GM11168 (cell line): Measurements from ENCODE around the gene CPPED1.
"Not testable (repeated sequence)": the region's sequence is repeated elsewhere in the genome, so short reads cannot be mapped to it uniquely, and the experiment has no call there.

Experiments
- in situ Hi-C: fragments of 300-500 bp; cut with MboI; formaldehyde crosslinking; loops from one replicate; pipeline ENCODE4 v1.12.0; 2022; ENCODE audit warnings: low sequenced_read_pairs; ENCODE audit not compliant: unreplicated experiment

Gene CPPED1

GRCh38 chr16:12773221-12773620, 30.5 kb downstream of the CPPED1 start:
- in situ Hi-C loops = no loop called here

DNA sequence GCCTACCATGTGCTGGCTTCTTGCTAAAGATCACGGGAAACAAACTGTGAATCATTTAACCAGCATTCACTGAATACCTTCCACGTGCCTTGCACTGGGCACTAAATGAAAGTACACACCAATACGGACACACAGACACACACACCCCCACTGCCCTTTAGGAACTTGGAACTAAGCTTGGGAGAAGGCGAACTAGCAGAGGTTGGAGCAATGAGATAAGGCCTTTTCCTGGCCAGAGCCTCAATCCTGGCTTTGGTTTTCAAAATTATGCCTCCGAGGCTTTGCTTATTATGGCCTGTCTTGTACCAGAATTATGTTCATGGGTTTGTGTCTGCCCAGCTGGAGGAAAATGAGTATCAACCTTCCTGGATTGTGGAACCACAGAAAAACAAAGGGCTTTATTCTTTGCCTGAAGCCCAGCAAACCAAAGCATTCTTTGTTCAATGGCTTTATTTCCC, 32.3 kb downstream of the CPPED1 start:
- in situ Hi-C loops = no loop called here

DNA sequence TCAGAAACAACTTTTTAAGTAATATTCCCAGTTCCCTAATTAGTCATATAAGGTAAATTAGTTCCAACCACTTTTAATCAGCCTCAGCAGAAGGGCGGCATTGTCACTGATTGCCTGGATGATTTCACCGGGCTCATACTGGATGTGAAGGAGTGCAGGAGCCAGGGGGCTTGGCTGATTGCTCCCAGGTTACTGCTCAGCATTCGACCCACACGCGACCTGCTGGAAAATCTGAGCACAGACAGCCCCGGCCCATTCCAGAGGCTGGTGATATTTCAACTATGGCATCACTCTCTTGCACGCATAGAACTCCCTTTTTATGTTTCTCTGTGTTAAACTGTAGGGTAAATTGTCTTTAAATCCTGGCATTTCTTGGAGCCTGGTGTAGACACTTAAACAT, 34.2 kb downstream of the CPPED1 start:
- in situ Hi-C loops = no loop called here

- in situ Hi-C loops = no loop called here
Measured at GRCh38 chr16:12767897-12768296, 35.8 kb downstream of the CPPED1 start.

DNA sequence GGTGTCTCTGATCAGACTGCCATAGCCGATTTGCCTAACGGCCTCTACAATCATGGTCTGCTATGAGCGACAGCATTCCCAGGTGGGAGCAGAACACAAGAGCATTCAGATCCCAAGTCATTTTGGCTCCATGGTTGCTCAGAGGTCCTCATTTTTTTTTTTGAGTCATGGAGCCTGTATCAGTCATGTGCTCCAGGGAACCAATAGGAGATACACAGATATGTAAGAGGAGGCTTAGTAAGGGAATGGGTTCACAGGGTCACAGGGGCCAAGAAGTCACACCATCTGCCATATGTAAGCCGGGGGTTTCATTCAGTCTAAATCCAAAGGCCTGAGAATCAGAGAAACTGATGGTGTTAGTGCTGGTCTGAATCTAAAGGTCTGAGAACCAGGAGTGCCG, 36.8 kb downstream of the CPPED1 start:
- in situ Hi-C loops = no loop called here

GRCh38 chr16:12766208-12766607, 37.5 kb downstream of the CPPED1 start:
- in situ Hi-C loops = not testable (repeated sequence)

- in situ Hi-C loops = no loop called here
Measured at GRCh38 chr16:12764813-12765488, 38.7 kb downstream of the CPPED1 start.

DNA sequence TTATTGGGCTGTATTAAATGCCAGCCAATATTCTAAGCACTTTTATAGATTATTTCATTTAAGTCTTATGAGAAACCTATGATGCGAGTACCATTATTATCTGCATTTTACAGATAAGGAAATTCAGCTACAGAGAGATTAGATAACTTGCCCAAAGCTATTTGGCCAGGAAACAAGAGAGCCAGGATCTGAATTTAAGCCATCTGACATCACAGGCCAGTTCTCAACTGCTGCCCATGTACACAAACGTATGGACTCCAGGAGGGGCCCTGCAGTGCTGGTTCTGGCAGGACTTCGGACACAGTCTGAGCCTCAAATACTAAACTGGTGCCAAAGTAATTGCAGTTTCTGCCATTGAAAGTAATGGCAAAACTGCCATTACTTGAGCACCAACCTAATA, 40.2 kb downstream of the CPPED1 start:
- in situ Hi-C loops = no loop called here

DNA sequence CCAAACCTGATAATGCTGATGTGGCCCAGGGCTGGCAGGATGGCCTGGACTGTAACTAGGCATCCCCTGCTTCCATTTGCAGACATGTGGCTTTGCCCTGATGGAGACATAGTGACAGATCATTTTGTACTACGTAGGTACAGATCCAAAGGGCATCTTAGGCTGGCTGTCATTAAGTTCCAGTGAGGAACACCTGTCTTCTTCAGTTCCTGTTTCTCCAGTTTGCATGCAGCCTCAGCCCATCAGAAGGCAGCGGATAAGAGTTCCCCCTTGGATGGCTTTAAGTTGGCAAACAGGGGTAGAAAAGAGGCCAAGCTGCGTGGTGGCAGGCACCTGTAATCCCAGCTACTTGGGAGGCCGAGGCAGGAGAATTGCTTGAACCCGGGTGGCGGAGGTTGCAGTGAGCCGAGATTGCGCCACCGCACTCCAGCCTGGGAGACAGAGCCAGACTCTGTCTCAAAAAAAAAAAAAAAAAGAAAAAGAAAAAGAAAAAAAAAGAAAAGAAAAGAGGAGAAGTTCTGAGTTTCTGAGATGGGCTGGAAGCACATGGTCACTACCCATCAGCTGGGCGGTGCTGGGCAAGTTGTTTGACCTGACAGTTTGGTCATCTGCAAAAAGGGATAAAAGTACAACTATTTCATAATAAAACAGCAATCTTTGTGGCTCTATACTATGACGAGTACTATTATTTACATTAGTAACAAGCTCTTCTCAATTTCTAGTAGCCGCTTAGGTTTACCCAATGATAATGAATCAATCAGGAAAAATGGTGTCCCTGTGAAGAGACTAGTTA, 42.7 kb downstream of the CPPED1 start:
- in situ Hi-C loops = no loop called here

- in situ Hi-C loops = no loop called here
Measured at GRCh38 chr16:12758670-12759558, 44.8 kb downstream of the CPPED1 start.

DNA sequence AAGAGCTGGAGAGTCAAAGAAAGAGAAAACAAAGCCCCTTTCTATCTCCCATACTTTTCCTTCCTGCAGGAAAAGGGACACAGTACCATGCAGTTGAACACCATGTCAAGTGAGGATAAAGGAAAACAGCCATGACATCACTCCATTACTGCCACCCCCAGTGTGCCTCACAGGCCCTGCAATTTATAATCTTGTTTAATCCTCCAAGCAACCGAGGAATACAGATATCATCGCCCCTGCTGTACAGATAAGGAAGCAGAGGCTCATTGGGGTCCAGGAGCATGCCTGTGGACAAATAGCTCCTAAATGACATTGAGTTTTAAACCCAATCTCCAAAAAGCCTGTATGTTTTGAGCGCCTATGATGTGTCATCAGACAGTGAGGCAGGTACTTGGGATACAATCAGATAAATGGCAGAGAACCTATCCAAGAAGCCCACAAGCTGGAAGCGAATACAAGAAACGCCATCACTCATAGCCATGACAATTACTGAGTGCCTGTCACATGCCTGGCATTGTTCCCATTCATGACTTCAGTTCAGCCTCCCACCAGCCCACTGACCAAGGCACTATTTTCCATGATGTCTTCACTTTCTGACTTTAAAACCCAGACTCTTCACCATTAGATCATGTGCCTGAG, 45.5 kb downstream of the CPPED1 start:
- in situ Hi-C loops = no loop called here

DNA sequence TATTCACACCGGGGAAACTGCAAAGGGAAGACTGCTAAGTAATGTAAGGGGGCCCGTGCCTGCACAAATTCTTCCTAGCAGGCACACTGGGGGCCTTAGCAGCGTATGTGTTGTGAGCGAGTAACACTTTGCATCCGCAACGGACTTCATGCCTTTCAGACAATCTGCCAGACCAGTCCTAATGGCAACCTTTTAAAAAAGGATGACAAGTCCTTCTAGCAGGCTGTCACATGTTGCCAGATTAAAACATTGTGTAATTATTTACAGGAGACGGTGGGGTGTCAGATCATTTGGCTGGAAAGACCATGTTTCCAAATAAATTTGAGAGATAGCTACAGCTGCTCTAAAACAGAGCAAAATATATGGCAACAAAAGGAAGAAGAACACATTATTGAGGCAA, 46.1 kb downstream of the CPPED1 start:
- in situ Hi-C loops = no loop called here

GRCh38 chr16:12754824-12755543, 48.7 kb downstream of the CPPED1 start:
- in situ Hi-C loops = no loop called here

GRCh38 chr16:12753203-12754023, 50.3 kb downstream of the CPPED1 start:
- in situ Hi-C loops = no loop called here

DNA sequence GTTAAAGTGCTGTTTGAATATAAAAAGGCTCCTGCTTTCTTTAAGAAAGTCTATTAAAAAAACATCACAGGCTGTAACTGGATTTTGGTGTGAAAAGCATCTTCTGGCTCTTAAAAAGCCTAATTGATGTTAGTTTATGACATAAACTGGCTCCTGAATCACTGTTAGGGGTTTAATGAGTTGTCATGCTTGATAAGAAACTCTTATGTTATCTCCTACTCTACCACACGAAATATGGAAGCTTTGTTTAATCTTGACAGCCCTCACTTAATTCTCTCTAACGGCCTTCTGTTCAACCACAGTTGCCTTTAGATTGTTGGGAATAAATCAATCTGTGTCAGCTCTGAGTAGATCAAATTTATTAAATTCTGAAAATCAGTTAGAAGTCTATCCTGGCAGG, 51.5 kb downstream of the CPPED1 start:
- in situ Hi-C loops = no loop called here

DNA sequence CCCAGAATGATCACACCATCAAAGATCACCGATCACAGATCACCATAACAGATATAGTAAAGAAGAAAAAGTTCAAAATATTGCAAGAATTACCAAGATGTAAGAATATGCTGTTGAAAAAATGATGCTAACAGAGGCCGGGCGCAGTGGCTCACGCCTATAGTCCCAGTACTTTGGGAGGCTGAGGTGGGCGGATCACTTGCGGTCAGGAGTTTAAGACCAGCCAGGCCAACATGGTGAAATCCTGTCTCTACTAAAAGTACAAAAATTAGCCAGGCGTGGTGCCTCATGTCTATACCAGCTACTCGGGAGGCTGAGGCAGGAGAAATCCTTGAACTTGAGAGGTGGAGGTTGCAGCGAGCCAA, 53.2 kb downstream of the CPPED1 start:
- in situ Hi-C loops = no loop called here

DNA sequence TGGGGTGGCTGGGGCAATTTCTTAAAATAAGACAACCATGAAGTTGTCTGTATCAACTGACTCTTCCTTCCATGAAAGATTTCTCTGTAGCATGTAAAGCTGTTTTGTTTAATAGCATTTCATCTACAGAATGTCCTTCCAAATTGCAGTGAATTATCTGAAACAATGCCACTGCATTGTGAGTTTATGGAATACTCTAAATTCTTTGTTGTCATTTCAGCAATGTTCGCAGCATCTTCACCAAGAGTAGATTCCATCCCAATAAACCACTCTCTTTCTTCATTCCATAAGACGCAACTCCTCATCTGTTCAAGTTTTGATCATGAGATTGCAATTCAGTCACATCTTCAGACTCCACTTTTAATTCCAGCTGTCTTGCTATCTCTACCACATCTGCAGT, 54.6 kb downstream of the CPPED1 start:
- in situ Hi-C loops = no loop called here

DNA sequence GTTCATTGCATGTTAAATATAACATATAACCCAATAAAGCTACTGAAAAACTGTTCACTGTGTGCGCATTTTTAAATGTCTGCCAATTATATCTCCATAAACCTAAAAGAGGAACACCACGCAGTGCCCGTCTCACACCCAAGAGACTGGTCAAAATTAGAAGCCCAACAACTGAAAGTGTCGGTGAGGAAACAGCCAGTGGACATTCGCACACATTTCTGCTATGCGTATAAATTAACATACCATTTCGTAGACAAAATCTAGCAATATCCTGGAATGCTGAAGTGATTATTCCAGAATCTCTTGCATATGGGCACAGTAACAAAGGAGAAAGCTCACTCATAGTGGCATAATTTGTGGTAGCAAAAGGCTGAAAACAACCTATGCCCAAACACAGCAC, 55.9 kb downstream of the CPPED1 start:
- in situ Hi-C loops = no loop called here

DNA sequence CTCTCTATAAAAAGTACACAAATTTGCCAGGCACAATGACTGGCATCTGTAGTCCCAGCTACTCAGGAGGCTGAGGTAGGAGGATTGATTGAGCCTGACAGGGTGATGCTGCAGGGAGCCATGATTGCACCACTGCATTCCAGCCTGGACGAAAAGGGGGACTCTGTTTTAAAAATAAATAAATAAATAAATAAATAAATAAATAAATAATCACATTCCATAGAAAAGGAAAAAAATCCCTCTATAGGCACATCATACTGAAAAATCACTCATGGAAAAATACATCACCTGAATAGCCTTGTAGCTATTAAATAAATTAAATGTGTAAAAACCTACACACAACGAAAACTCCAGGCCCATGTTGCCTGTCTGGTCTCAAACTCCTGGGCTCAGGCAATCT, 56.4 kb downstream of the CPPED1 start:
- in situ Hi-C loops = no loop called here
